ENCODE results near the gene CASP2. TPM values are rescaled to one million over a fixed set of nuclear protein-coding genes. Genes with fewer than 3 reads are reported as not detected.

The CASP2 gene
- total and polyA plus RNA-seq, 2 of the 8 experiments (the other 6 are each of a cell fraction or from before 2014, with no cell fraction given) = 23.7 to 35.3 TPM

- no peak overlapping the region for H3K4me3 ChIP-seq (ENCODE audit: extremely low read depth in 1 of 4, insufficient read depth in 2 of 4, low read depth in 3 of 4, low read length in 4 of 4)
- peaks cover 4% of the 10 kb centered on the region; the same call in 1 of the 2 replicates for H3K23me2 ChIP-seq (ENCODE audit: low read depth, low read length)
- no peak overlapping the region for H3K4ac ChIP-seq (replicated peaks; ENCODE audit: insufficient read length, low read depth, low read length)
- H4K8ac ChIP-seq (ENCODE audit: extremely low read depth, insufficient read depth, low read length) = no peak overlapping the region; the same call in 1 of the 2 replicates
- H3K4me2 ChIP-seq (ENCODE audit: insufficient read depth in 1 of 2, low read depth in 2 of 2, low read length in 2 of 2) = no peak overlapping the region
- no peak overlapping the region for H3K23ac ChIP-seq (ENCODE audit: insufficient read length)
- TF ChIP-seq ATF3 (IDR thresholded peaks at IDR 0.05; ENCODE audit: insufficient read depth, low read depth, low read length) (no peak), EP300 (IDR thresholded peaks at IDR 0.05; ENCODE audit: borderline replicate concordance in 1 of 2, low read depth in 2 of 2, low read length in 2 of 2) (no peak), MAFK (IDR thresholded peaks at IDR 0.05; ENCODE audit: low read depth, low read length) (no peak), POLR2AphosphoS5 (IDR thresholded peaks at IDR 0.05; ENCODE audit: low read depth, low read length) (no peak), RNF2 (IDR thresholded peaks at IDR 0.05; ENCODE audit: borderline replicate concordance, low read depth, low read length, missing control alignments, poor library complexity, severe bottlenecking) (no peak), GTF2F1 (IDR thresholded peaks at IDR 0.05; ENCODE audit: borderline replicate concordance, low read depth, low read length) (no peak), JUN (IDR thresholded peaks at IDR 0.05; ENCODE audit: low read depth, low read length) (no peak), JUND (IDR thresholded peaks at IDR 0.05; ENCODE audit: low read length) (no peak), USF2 (IDR thresholded peaks at IDR 0.05; ENCODE audit: low read length) (no peak), SAP30 (IDR thresholded peaks at IDR 0.05; ENCODE audit: insufficient read depth, insufficient replicate concordance, low read length) (no peak), POLR2A (IDR thresholded peaks at IDR 0.05; ENCODE audit: control extremely low read depth in 1 of 2, low read depth in 2 of 2, low read length in 2 of 2) (no peak)
- H3K9ac ChIP-seq (replicated peaks in 1 of 4; ENCODE audit: extremely low read depth in 1 of 4, low read depth in 3 of 4, low read length in 3 of 4) = no peak overlapping the region
- H3K27ac ChIP-seq (ENCODE audit: low read depth, low read length) = no peak overlapping the region
- H2BK15ac ChIP-seq (ENCODE audit: low read length) = no peak overlapping the region
- ChIA-PET POLR2A (ENCODE audit: partially characterized antibody) (no interaction called here), CTCF (ENCODE audit: partially characterized antibody) (interaction anchor here (0.6 to 1.5 kb wide), 4 partner anchors 15 to 208 kb away, joined by 3 to 6 read pairs (median 3); partner anchors contain the start of gene GSTK1)
- peaks cover 1 to 6% of the 10 kb centered on the region in 2 experiments; a peak in 2 of 4 replicates for H3K9me3 ChIP-seq (ENCODE audit: insufficient read depth in 2 of 2, low read depth in 1 of 2, low read length in 1 of 2)
- H4K20me1 ChIP-seq (replicated peaks in 1 of 2; ENCODE audit: control insufficient read depth in 1 of 2, insufficient read depth in 2 of 2, low read length in 2 of 2) = no peaks in the 10 kb centered on the region
- no peak overlapping the region for H3K18ac ChIP-seq (ENCODE audit: extremely low read depth, low read length)
- H2BK120ac ChIP-seq (replicated peaks; ENCODE audit: low read depth, low read length) = no peak overlapping the region
- peaks cover 0 to under 1% (median 0%) of the 10 kb centered on the region in 4 experiments; a peak in 1 of 8 replicates for H3K36me3 ChIP-seq (ENCODE audit: control insufficient read depth in 2 of 4, insufficient read depth in 4 of 4, low read length in 3 of 4)
- H4K5ac ChIP-seq (ENCODE audit: insufficient read length, low read depth, low read length) = no peak overlapping the region
- 92% methylated on average over 8 of the region's 8 CpGs; no CpG with 5 or more reads in 1 of the 2 experiments for WGBS, 2 experiments (ENCODE audit: extremely low coverage in 1 of 2, insufficient coverage in 1 of 2, insufficient read length in 1 of 2, insufficient replicate concordance in 2 of 2, low coverage in 1 of 2, low lambda C conversion rate in 2 of 2, missing lambda C conversion rate in 1 of 2)
- no peak overlapping the region for H3K14ac ChIP-seq (ENCODE audit: insufficient read length)
- no peak for FAIRE-seq
- H3K27me3 ChIP-seq (replicated peaks in 1 of 4; ENCODE audit: control insufficient read depth in 3 of 4, extremely low read depth in 1 of 4, insufficient read depth in 3 of 4, low read length in 3 of 4) = peaks cover 5 to 14% (median 13%) of the 10 kb centered on the region in 4 experiments
- no peak overlapping the region for H2BK5ac ChIP-seq (ENCODE audit: low read depth, low read length)
- no peak overlapping the region for H3K56ac ChIP-seq (replicated peaks; ENCODE audit: insufficient read length, low read depth, low read length)
- no peaks in the 10 kb centered on the region for H3K79me2 ChIP-seq (ENCODE audit: control insufficient read depth in 1 of 2, insufficient read depth in 2 of 2, low read length in 2 of 2)
- no peak overlapping the region for H2AK5ac ChIP-seq (ENCODE audit: low read depth, low read length)
- no peak overlapping the region for H2AFZ ChIP-seq (ENCODE audit: low read length)
- DNase-seq (ENCODE audit: low read depth in 1 of 2, low spot score in 2 of 2) = no peak
- no peak overlapping the region for H4K91ac ChIP-seq (replicated peaks; ENCODE audit: insufficient read length, low read length)
- H2BK20ac ChIP-seq (ENCODE audit: low read length) = no peak overlapping the region
- no peak overlapping the region for H2BK12ac ChIP-seq (ENCODE audit: low read depth, low read length)
- peaks cover 9 to 12% (median 10%) of the 10 kb centered on the region in 4 experiments for H3K4me1 ChIP-seq (replicated peaks in 1 of 4; ENCODE audit: control insufficient read depth in 3 of 4, insufficient read depth in 4 of 4, low read length in 3 of 4)
- no peaks in the 10 kb centered on the region for H3K79me1 ChIP-seq (ENCODE audit: low read depth, low read length)
Observed at GRCh38 chr7:143282124-143282523, 6.0 kb upstream of the CASP2 start.

Data from H1 (cell line).